GM19328 (cell line): ENCODE measurements around the gene ABTB2.

Source experiments
- ATAC-seq: cut with Tn5 transposase; IDR thresholded peaks from one replicate; pipeline ENCODE4 v1.9.1; 2021; ENCODE audit warnings: mild to moderate bottlenecking, moderate library complexity; ENCODE audit not compliant: unreplicated experiment

Gene ABTB2

GRCh38 chr11:34296412-34296811 lies 61.4 kb downstream of the ABTB2 start:
- ATAC-seq, result no peak

GRCh38 chr11:34292546-34292945 lies 65.3 kb downstream of the ABTB2 start:
- ATAC-seq, result no peak

- ATAC-seq, result no peak
These were observed 65.7 kb downstream of the ABTB2 start for GRCh38 chr11:34292111-34292510.

GRCh38 chr11:34290926-34291325 lies 66.9 kb downstream of the ABTB2 start:
- no peak for ATAC-seq

GRCh38 chr11:34288492-34288891 lies 69.3 kb downstream of the ABTB2 start:
- ATAC-seq, result no peak

- ATAC-seq, result no peak
These were observed 72.9 kb downstream of the ABTB2 start for GRCh38 chr11:34284811-34285481.

GRCh38 chr11:34284156-34284555 lies 73.7 kb downstream of the ABTB2 start:
- no peak for ATAC-seq

- no peak for ATAC-seq
These were observed 76.6 kb downstream of the ABTB2 start for GRCh38 chr11:34280945-34281872.

GRCh38 chr11:34278693-34279297 lies 79.0 kb downstream of the ABTB2 start:
- ATAC-seq, result no peak

GRCh38 chr11:34278175-34278574 lies 79.6 kb downstream of the ABTB2 start:
- no peak for ATAC-seq

- no peak for ATAC-seq
These were observed 80.6 kb downstream of the ABTB2 start for GRCh38 chr11:34277171-34277570.

- no peak for ATAC-seq
These were observed 81.4 kb downstream of the ABTB2 start for GRCh38 chr11:34276352-34276864.

- ATAC-seq, result no peak
These were observed 82.3 kb downstream of the ABTB2 start for GRCh38 chr11:34275486-34275885.

- no peak for ATAC-seq
These were observed 83.0 kb downstream of the ABTB2 start for GRCh38 chr11:34274712-34275398.

- no peak for ATAC-seq
These were observed 84.7 kb downstream of the ABTB2 start for GRCh38 chr11:34273099-34273498.

GRCh38 chr11:34271727-34272126 lies 86.1 kb downstream of the ABTB2 start:
- no peak for ATAC-seq

- ATAC-seq, result no peak
These were observed 87.1 kb downstream of the ABTB2 start for GRCh38 chr11:34270711-34271110.

- no peak for ATAC-seq
These were observed 88.0 kb downstream of the ABTB2 start for GRCh38 chr11:34269694-34270245.

GRCh38 chr11:34268906-34269430 lies 88.8 kb downstream of the ABTB2 start:
- no peak for ATAC-seq

- ATAC-seq, result no peak
These were observed 90.4 kb downstream of the ABTB2 start for GRCh38 chr11:34267417-34267816.
